Neuronal stem cell (in vitro differentiated cells): ENCODE data around the gene FAM76B.

ENCODE experiments used
- DNase-seq: peaks from one replicate; pipeline ENCODE4 v3.0.0-alpha.2; 2013; ENCODE audit warnings: low spot score
- H2AFZ ChIP-seq: one replicate; pipeline ENCODE4 v1.6.1; 2013; ENCODE audit warnings: mild to moderate bottlenecking, low read length, inconsistent platforms
- H2AK5ac ChIP-seq: 2 replicates; pipeline ENCODE4 v1.6.1; 2013; ENCODE audit warnings: low read depth, mild to moderate bottlenecking, inconsistent platforms, low read length, moderate library complexity, mixed read lengths
- H2BK120ac ChIP-seq: 2 replicates; pipeline ENCODE4 v1.6.1; 2013; ENCODE audit warnings: low read depth, mild to moderate bottlenecking, inconsistent platforms, low read length, moderate library complexity, mixed read lengths
- H2BK12ac ChIP-seq: one replicate; pipeline ENCODE4 v1.6.1; 2013; ENCODE audit warnings: low read length, inconsistent platforms
- H2BK15ac ChIP-seq: 2 replicates; pipeline ENCODE4 v1.6.1; 2013; ENCODE audit warnings: mild to moderate bottlenecking, low read length, inconsistent platforms, mixed read lengths
- H2BK5ac ChIP-seq: one replicate; pipeline ENCODE4 v1.6.1; 2013; ENCODE audit warnings: inconsistent platforms, mild to moderate bottlenecking, low read length, moderate library complexity
- H3K14ac ChIP-seq: one replicate; pipeline ENCODE4 v1.6.1; 2013; ENCODE audit warnings: low read length, inconsistent platforms
- H3K18ac ChIP-seq: 2 replicates; pipeline ENCODE4 v1.6.1; 2013; ENCODE audit warnings: low read length, inconsistent platforms
- H3K23ac ChIP-seq: 2 replicates; pipeline ENCODE4 v1.6.1; 2013; ENCODE audit warnings: low read depth, mild to moderate bottlenecking, mixed read lengths, low read length, inconsistent platforms; ENCODE audit not compliant: poor library complexity
- H3K27ac ChIP-seq: replicated peaks from 3 replicates; pipeline ENCODE4 v1.5.1; 2013; ENCODE audit warnings: low read length, inconsistent platforms
- H3K27me3 ChIP-seq, 3 experiments: 2 replicates each; pipeline ENCODE4 v1.6.1; 2013; ENCODE audit warnings: low read length in 3 of 3, mild to moderate bottlenecking in 2 of 3, inconsistent platforms in 1 of 3, low read depth in 1 of 3, mixed read lengths in 1 of 3, moderate library complexity in 1 of 3; ENCODE audit not compliant: control insufficient read depth in 3 of 3, insufficient read depth in 3 of 3
- H3K36me3 ChIP-seq, 2 donors: replicated peaks in 1 of 2; 2 replicates each; pipeline ENCODE4 v1.6.1; 2013; ENCODE audit warnings: low read length in 2 of 2; ENCODE audit not compliant: control insufficient read depth in 2 of 2, insufficient read depth in 2 of 2
- H3K4ac ChIP-seq: 2 replicates; pipeline ENCODE4 v1.6.1; 2013; ENCODE audit warnings: inconsistent platforms, mild to moderate bottlenecking, low read length, moderate library complexity
- H3K4me1 ChIP-seq, 2 donors: 1 replicate in 1 of 2; 2 replicates in 1 of 2; pipeline ENCODE4 v1.6.1; 2013; ENCODE audit warnings: low read length in 2 of 2, low read depth in 1 of 2; ENCODE audit not compliant: control insufficient read depth in 2 of 2, insufficient read depth in 1 of 2
- H3K4me2 ChIP-seq: one replicate; pipeline ENCODE4 v1.6.1; 2013; ENCODE audit warnings: mild to moderate bottlenecking, low read length, inconsistent platforms; ENCODE audit not compliant: insufficient read depth, poor library complexity, severe bottlenecking
- H3K4me3 ChIP-seq, 2 donors: 2 replicates each; pipeline ENCODE4 v1.5.1; 2013; ENCODE audit warnings: low read length in 2 of 2, mild to moderate bottlenecking in 2 of 2, inconsistent platforms in 1 of 2, moderate library complexity in 1 of 2
- H3K79me1 ChIP-seq: one replicate; pipeline ENCODE4 v1.6.1; 2013; ENCODE audit warnings: low read depth, mild to moderate bottlenecking, inconsistent platforms, low read length, moderate library complexity
- H3K9ac ChIP-seq: one replicate; pipeline ENCODE4 v1.6.1; 2013; ENCODE audit warnings: mild to moderate bottlenecking, low read depth, low read length, inconsistent platforms; ENCODE audit not compliant: poor library complexity
- H3K9me3 ChIP-seq, 2 donors: replicated peaks in 1 of 2; 2 replicates each; pipeline versions ENCODE3 to v1.6.1; 2013; ENCODE audit warnings: low read length in 2 of 2, mild to moderate bottlenecking in 2 of 2, inconsistent platforms in 1 of 2, low read depth in 1 of 2, mixed read lengths in 1 of 2, moderate library complexity in 1 of 2; ENCODE audit not compliant: control insufficient read depth in 2 of 2, insufficient read depth in 1 of 2
- H4K8ac ChIP-seq: one replicate; pipeline ENCODE4 v1.6.1; 2013; ENCODE audit warnings: low read depth, mild to moderate bottlenecking, inconsistent platforms, low read length, moderate library complexity
- H4K91ac ChIP-seq: one replicate; pipeline ENCODE4 v1.6.1; 2013; ENCODE audit warnings: low read length, low read depth, mild to moderate bottlenecking, inconsistent platforms; ENCODE audit not compliant: poor library complexity
- WGBS, 2 donors: extraction: QIAGEN DNeasy Blood & Tissue Kit; methylation state at CpG; one replicate each; pipeline ENCODE4 v1.1.7; 2013; ENCODE audit warnings: missing lambda C conversion rate in 2 of 2, mixed read lengths in 1 of 2; ENCODE audit not compliant: insufficient read length in 2 of 2, insufficient replicate concordance in 1 of 2; ENCODE audit errors: extremely low coverage in 2 of 2; 5-methylcytosine and 5-hydroxymethylcytosine counted together

The FAM76B gene

DNA sequence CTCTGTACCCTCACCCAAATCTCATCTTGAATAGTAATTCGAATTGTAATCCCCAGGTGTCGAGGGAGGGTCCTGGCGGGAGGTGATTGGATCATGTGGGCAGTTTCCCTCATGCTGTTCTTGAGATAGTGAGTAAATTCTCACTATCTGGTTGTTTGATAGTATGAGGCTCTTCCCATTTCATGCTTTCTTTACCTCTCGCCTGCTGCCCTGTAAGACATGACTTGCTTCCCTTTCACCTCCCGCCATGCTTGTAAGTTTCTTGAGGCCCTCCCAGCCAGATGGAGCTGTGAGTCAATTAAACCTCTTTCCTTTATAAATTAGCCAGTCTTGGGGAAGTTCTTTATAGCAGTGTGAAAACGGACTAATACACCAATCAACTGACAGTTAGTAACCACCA, 60.1 kb downstream of the FAM76B start:
- H3K18ac ChIP-seq, result no peak overlapping the region
- no peaks in the 10 kb centered on the region for H3K4me1 ChIP-seq
- no peaks in the 10 kb centered on the region for H3K36me3 ChIP-seq
- H2BK12ac ChIP-seq, result no peak overlapping the region
- H3K27ac ChIP-seq, result no peak overlapping the region
- no peak overlapping the region for H2BK5ac ChIP-seq
- H2BK120ac ChIP-seq, result no peak overlapping the region
- no peaks in the 10 kb centered on the region for H3K79me1 ChIP-seq
- no peak overlapping the region for H3K4ac ChIP-seq
- no peak overlapping the region for H2AFZ ChIP-seq
- no peak overlapping the region for H2BK15ac ChIP-seq
- no peak overlapping the region for H3K9ac ChIP-seq
- no peak overlapping the region for H3K23ac ChIP-seq
- no peaks in the 10 kb centered on the region for H3K9me3 ChIP-seq
- DNase-seq, result no peak
- no peaks in the 10 kb centered on the region for H3K27me3 ChIP-seq
- WGBS, 2 donors, result no CpG with 5 or more reads among the region's 6 CpGs
- no peak overlapping the region for H3K4me2 ChIP-seq
- H4K8ac ChIP-seq, result no peak overlapping the region
- H4K91ac ChIP-seq, result no peak overlapping the region
- H2AK5ac ChIP-seq, result no peak overlapping the region
- H3K14ac ChIP-seq, result no peak overlapping the region
- H3K4me3 ChIP-seq, result no peak overlapping the region

DNA sequence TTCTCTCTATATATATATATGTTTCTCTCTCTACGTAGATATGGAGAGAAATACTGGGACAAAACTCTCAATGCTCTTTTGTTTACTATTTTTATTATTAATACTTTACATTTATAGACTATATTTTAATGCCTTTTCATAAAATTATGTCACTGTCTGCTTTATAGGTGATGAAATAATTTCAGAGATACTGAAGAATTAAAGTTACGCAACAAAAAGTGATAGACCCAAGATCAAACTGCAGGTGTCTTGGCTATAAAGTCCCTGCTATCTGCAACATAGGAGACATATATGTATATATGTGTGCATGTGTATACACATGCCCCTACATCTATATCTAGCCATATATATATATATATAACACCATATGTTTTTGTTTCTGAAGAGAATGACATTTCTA, 60.8 kb downstream of the FAM76B start:
- no CpG with 5 or more reads among the region's 2 CpGs for WGBS, 2 donors
- H2AFZ ChIP-seq, result no peak overlapping the region
- no peak overlapping the region for H3K27ac ChIP-seq
- no peak overlapping the region for H3K4ac ChIP-seq
- H3K9me3 ChIP-seq, result no peaks in the 10 kb centered on the region
- H3K9ac ChIP-seq, result no peak overlapping the region
- no peak for DNase-seq
- no peaks in the 10 kb centered on the region for H3K27me3 ChIP-seq
- no peaks in the 10 kb centered on the region for H3K79me1 ChIP-seq
- H3K4me3 ChIP-seq, result no peak overlapping the region
- no peaks in the 10 kb centered on the region for H3K4me1 ChIP-seq
- H3K36me3 ChIP-seq, result no peaks in the 10 kb centered on the region
- no peak overlapping the region for H3K23ac ChIP-seq
- H3K4me2 ChIP-seq, result no peak overlapping the region
- H3K14ac ChIP-seq, result no peak overlapping the region
- no peak overlapping the region for H2BK5ac ChIP-seq
- H2BK15ac ChIP-seq, result no peak overlapping the region
- no peak overlapping the region for H3K18ac ChIP-seq
- no peak overlapping the region for H4K8ac ChIP-seq
- no peak overlapping the region for H2AK5ac ChIP-seq
- H4K91ac ChIP-seq, result no peak overlapping the region
- H2BK120ac ChIP-seq, result no peak overlapping the region
- no peak overlapping the region for H2BK12ac ChIP-seq

GRCh38 chr11:95728094-95728493, 61.5 kb downstream of the FAM76B start:
- Histone ChIP-seq H2BK12ac (no peak overlapping the region), H3K14ac (no peak overlapping the region), H3K36me3 (no peaks in the 10 kb centered on the region), H3K4me3 (no peak overlapping the region), H3K79me1 (no peaks in the 10 kb centered on the region), H2AK5ac (no peak overlapping the region), H2AFZ (no peak overlapping the region), H2BK15ac (no peak overlapping the region), H3K9me3 (no peaks in the 10 kb centered on the region), H4K8ac (no peak overlapping the region), H3K27ac (no peak overlapping the region), H3K4me2 (no peak overlapping the region), H2BK5ac (no peak overlapping the region), H3K27me3 (no peaks in the 10 kb centered on the region), H3K4me1 (no peaks in the 10 kb centered on the region), H3K4ac (no peak overlapping the region), H3K9ac (no peak overlapping the region), H3K18ac (no peak overlapping the region), H2BK120ac (no peak overlapping the region), H3K23ac (no peak overlapping the region), H4K91ac (no peak overlapping the region)
- DNase-seq, result no peak

DNA sequence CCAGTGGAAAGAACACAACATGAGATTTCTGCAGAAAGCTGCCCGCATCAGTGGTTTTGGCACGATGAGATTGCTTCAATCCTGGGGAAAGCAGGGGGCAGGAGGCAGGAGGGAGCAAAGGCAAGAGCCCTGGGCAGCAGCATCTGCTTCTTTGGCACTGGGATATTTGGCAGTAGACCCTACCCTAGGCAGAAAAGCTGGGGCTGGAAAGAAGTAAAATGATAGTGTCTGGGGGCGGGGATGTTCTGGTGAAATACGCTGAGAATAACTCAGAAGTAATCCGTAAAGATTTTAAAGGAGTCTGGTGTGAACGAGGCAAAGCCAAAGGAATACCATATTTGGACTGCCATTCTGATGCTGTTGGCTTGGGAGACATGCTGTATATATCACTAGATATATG, 62.0 kb downstream of the FAM76B start:
- H4K8ac ChIP-seq, result no peak overlapping the region
- no CpG with 5 or more reads among the region's 6 CpGs for WGBS, 2 donors
- H3K18ac ChIP-seq, result no peak overlapping the region
- no peak overlapping the region for H3K14ac ChIP-seq
- H3K79me1 ChIP-seq, result no peaks in the 10 kb centered on the region
- no peaks in the 10 kb centered on the region for H3K36me3 ChIP-seq
- no peak overlapping the region for H3K9ac ChIP-seq
- H3K4ac ChIP-seq, result no peak overlapping the region
- no peak overlapping the region for H2AK5ac ChIP-seq
- H3K4me3 ChIP-seq, result no peak overlapping the region
- H3K27ac ChIP-seq, result no peak overlapping the region
- no peak for DNase-seq
- no peaks in the 10 kb centered on the region for H3K4me1 ChIP-seq
- H3K4me2 ChIP-seq, result no peak overlapping the region
- H3K23ac ChIP-seq, result no peak overlapping the region
- no peak overlapping the region for H2BK15ac ChIP-seq
- H3K27me3 ChIP-seq, result no peaks in the 10 kb centered on the region
- H2BK120ac ChIP-seq, result no peak overlapping the region
- no peak overlapping the region for H2BK12ac ChIP-seq
- no peak overlapping the region for H2BK5ac ChIP-seq
- no peaks in the 10 kb centered on the region for H3K9me3 ChIP-seq
- H2AFZ ChIP-seq, result no peak overlapping the region
- no peak overlapping the region for H4K91ac ChIP-seq
